GM18505 (cell line): ENCODE results near the gene CPD.
"Not testable (repeated sequence)": the region's sequence is repeated elsewhere in the genome, so short reads cannot be mapped to it uniquely, and the experiment has no call there.

ENCODE experiments used
- ATAC-seq: cut with Tn5 transposase; IDR thresholded peaks from one replicate; pipeline ENCODE4 v1.9.1; 2021; ENCODE audit not compliant: unreplicated experiment
- POLR2A ChIP-seq: IDR thresholded peaks from 4 replicates; pipeline ENCODE4 v1.6.1; 2011; ENCODE audit warnings: borderline replicate concordance; ENCODE audit not compliant: insufficient read depth, insufficient read length; ENCODE audit errors: extremely low read depth

Gene CPD

GRCh38 chr17:30405161-30405560, 26.4 kb downstream of the CPD start:
- TF ChIP-seq POLR2A, result no peak
- no peak for ATAC-seq

- not testable (repeated sequence) for ATAC-seq
Observed at GRCh38 chr17:30410627-30411026, 31.9 kb downstream of the CPD start.

- not testable (repeated sequence) for ATAC-seq
Observed at GRCh38 chr17:30412008-30412496, 33.3 kb downstream of the CPD start.

GRCh38 chr17:30413109-30413508, 34.4 kb downstream of the CPD start:
- no peak for TF ChIP-seq POLR2A
- ATAC-seq, result no peak

GRCh38 chr17:30414486-30414885, 35.8 kb downstream of the CPD start:
- ATAC-seq, result no peak
- no peak for TF ChIP-seq POLR2A

GRCh38 chr17:30415491-30415890, 36.8 kb downstream of the CPD start:
- no peak for TF ChIP-seq POLR2A
- no peak for ATAC-seq

GRCh38 chr17:30418070-30418469, 39.3 kb downstream of the CPD start:
- not testable (repeated sequence) for ATAC-seq

GRCh38 chr17:30421592-30421991, 42.9 kb downstream of the CPD start:
- TF ChIP-seq POLR2A, result no peak
- no peak for ATAC-seq

GRCh38 chr17:30422171-30422570, 43.4 kb downstream of the CPD start:
- TF ChIP-seq POLR2A, result no peak
- no peak for ATAC-seq

GRCh38 chr17:30424471-30424870, 45.7 kb downstream of the CPD start:
- no peak for ATAC-seq
- TF ChIP-seq POLR2A, result no peak

GRCh38 chr17:30426292-30426691, 47.6 kb downstream of the CPD start:
- no peak for ATAC-seq
- no peak for TF ChIP-seq POLR2A

- no peak for ATAC-seq
- no peak for TF ChIP-seq POLR2A
Observed at GRCh38 chr17:30427611-30428010, 48.9 kb downstream of the CPD start.

- no peak for TF ChIP-seq POLR2A
- no peak for ATAC-seq
Observed at GRCh38 chr17:30429155-30429554, 50.4 kb downstream of the CPD start.

- TF ChIP-seq POLR2A, result no peak
- no peak for ATAC-seq
Observed at GRCh38 chr17:30433514-30433913, 54.8 kb downstream of the CPD start.

GRCh38 chr17:30436729-30437128, 58.0 kb downstream of the CPD start:
- ATAC-seq, result no peak
- no peak for TF ChIP-seq POLR2A
